OCI-LY3 (cell line): Measurements from ENCODE around the gene FZD4.

Experiments used
- CTCF ChIP-seq: fragments of 200-600, 300-600 bp; sonication (generic); IDR thresholded peaks from 2 replicates; pipeline ENCODE4 v1.5.1; 2014; ENCODE audit warnings: antibody characterized with exemption, low read length, low read depth
- EZH2phosphoT487 ChIP-seq: fragments of 200-600 bp; shearing (Covaris generic); IDR thresholded peaks from 2 replicates; pipeline ENCODE4 v1.6.1; 2018; ENCODE audit warnings: antibody characterized with exemption, mixed run types, low read depth

GRCh38 chr11:86951706-86952105 lies 3.5 kb downstream of the FZD4 start:
- TF ChIP-seq CTCF (no peak), EZH2phosphoT487 (no peak)
